NCI-H1694 (cell line): ENCODE measurements around the gene ESRRA.
A peak's percentile ranks its signal among the peaks of the same experiment; 100 is the strongest.

Source experiments
- DNase-seq: peaks from one replicate; lab custom pipeline; 2025; lab: John Stamatoyannopoulos, UW

ESRRA gene

GRCh38 chr11:64305075-64305690 lies at the start of gene ESRRA:
Gene ESRRA (plus strand): TSS chr11:64305524. CDS start chr11:64307180, 1,656 bp downstream.
- DNase-seq: peak; percentile 97

GRCh38 chr11:64256300-64256699 lies 49.0 kb upstream of the ESRRA start:
- DNase-seq: no peak

GRCh38 chr11:64258356-64258755 lies 47.0 kb upstream of the ESRRA start:
- DNase-seq: no peak

GRCh38 chr11:64258946-64259532 lies 46.3 kb upstream of the ESRRA start:
- DNase-seq: no peak

GRCh38 chr11:64259533-64260067 lies 45.7 kb upstream of the ESRRA start:
- DNase-seq: no peak

GRCh38 chr11:64260147-64260708 lies 45.1 kb upstream of the ESRRA start:
- DNase-seq: no peak

- DNase-seq: no peak
These were observed 43.7 kb upstream of the ESRRA start for GRCh38 chr11:64261556-64262080.

GRCh38 chr11:64262271-64263002 lies 42.9 kb upstream of the ESRRA start:
- DNase-seq: no peak

GRCh38 chr11:64263021-64263946 lies 42.0 kb upstream of the ESRRA start:
- DNase-seq: no peak

- DNase-seq: no peak
These were observed 41.4 kb upstream of the ESRRA start for GRCh38 chr11:64263947-64264317.

- no peak for DNase-seq
These were observed 40.9 kb upstream of the ESRRA start for GRCh38 chr11:64264371-64264852.

- no peak for DNase-seq
These were observed 39.9 kb upstream of the ESRRA start for GRCh38 chr11:64265176-64266160.

GRCh38 chr11:64266339-64266738 lies 39.0 kb upstream of the ESRRA start:
- DNase-seq: no peak

GRCh38 chr11:64267207-64267945 lies 37.9 kb upstream of the ESRRA start:
- no peak for DNase-seq

- DNase-seq: no peak
These were observed 37.1 kb upstream of the ESRRA start for GRCh38 chr11:64268025-64268892.

- no peak for DNase-seq
These were observed 36.3 kb upstream of the ESRRA start for GRCh38 chr11:64268893-64269539.

GRCh38 chr11:64269540-64270220 lies 35.6 kb upstream of the ESRRA start:
- peak; percentile 98 for DNase-seq
